Activated CD4-positive, alpha-beta T cell treated with anti-CD3 and anti-CD28 coated beads, Interleukin-2, amount 50 U/mL, for 48 hours (primary cell): ENCODE data around the gene RNF4.
"Not testable (repeated sequence)": the region's sequence is repeated elsewhere in the genome, so short reads cannot be mapped to it uniquely, and the experiment has no call there.

Source experiments
- DNase-seq, 2 experiments: peaks; one replicate each; pipeline ENCODE4 v3.0.0-alpha.2; 2020

The RNF4 gene

DNA sequence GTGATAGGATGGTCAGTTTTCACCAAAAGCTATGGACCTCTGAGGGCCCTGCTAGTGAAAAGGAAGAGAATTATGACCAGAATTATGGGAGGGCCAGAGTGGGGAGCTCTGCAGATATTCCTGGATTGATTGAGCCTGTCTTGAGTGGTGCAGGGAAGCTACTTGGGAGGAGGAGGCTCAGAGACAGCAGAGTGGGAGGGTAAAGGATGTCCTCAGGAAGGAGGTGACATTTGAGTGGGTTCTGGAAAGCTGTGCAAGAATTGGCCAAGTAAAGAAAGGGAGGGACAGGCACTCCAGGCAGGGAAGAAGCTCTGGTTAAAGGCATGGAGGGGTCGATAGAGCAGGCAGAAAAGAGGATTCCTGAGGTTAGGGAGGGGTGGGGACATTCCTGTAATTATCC is 24.1 kb downstream of the RNF4 start:
- no peak for DNase-seq

GRCh38 chr4:2494992-2495391 is 26.1 kb downstream of the RNF4 start:
- no peak for DNase-seq

DNA sequence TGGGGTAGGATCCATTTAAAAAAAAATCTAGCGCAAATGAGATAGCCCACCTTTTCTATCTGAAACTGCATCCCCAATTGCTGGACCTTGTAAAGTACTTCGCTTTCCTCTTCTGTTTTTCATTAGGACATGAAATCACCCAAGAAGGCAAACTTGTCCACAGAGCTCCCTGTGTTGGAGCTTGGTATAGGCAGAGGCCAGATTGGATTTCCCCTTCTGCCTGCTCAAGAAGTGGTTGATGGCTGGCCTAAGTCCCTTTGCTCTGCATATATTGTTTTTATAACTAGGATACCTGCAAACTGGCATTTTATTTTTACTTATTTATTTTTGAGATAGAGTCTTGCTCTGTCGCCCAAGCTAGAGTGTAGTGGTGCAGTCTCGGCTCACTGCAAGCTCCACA is 28.4 kb downstream of the RNF4 start:
- no peak for DNase-seq

DNA sequence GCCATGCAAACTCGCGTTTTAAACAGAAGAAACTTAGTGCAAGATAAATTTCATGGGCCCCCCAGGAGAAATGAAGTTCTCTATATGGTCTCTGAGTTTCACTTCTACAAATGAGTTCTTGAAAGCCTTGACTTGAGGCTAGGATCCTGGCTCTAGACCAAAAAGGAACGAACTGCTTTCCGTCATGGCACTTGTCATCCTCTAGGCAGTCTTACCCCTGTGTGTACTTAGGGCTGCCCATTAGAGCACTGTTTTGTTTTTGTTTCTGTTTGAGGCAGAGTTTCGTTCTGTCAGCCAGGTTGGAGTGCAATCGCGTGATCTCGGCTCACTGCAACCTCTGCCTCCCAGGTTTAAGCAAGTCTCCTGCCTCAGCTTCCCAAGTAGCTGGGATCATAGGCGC is 29.0 kb downstream of the RNF4 start:
- no peak for DNase-seq

- no peak for DNase-seq
These were observed 31.6 kb downstream of the RNF4 start for GRCh38 chr4:2500547-2500946.

GRCh38 chr4:2501034-2501594 is 32.2 kb downstream of the RNF4 start:
- DNase-seq: no peak

GRCh38 chr4:2503809-2504208 is 34.9 kb downstream of the RNF4 start:
- no peak for DNase-seq

- no peak for DNase-seq
These were observed 38.4 kb downstream of the RNF4 start for GRCh38 chr4:2507259-2507658.

GRCh38 chr4:2507855-2508254 is 38.9 kb downstream of the RNF4 start:
- DNase-seq: no peak

DNA sequence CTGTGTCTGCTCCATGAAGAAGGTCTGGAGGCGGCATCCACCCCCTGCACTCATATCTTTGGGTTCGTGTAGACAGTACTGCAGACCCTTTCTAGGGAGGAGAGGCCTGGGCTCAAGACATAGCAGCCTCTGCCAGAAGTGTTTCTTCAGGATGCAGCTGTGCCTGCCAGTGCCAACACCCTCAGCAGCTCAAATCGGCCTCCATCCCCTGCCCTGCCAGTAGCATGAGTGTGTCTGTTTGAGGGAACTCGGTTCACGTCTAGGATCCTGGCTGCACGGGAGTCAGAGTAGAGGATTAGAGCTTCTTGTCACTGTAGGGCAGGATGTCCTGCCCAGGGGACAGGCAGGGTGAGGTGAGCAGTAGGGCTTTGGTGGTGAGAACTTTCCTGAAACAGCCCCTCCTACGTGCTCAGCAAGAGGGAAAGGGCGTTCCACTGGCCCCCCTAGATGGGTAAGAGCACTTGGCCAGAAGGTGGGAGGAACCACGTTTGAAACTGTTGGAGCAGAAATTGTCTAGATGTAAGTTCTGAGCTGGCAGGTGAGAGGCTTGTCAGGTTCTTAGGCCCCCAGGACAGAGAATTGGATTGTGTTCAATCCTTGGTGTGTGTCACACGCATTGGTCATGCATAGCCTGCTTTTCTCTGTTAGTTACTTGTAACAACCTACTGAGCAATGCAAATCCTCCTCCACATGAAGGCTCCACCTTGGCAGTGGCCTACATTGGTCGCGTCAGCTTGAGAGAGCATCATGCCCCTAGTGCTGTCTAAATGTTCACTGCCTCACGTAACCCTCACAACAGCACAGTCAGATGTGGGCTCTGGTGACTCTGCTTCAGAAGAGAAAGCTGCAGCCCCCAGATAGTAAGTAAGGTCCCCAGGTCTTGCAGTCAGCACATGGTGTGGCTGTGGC is 41.7 kb downstream of the RNF4 start:
- no peak for DNase-seq

GRCh38 chr4:2511645-2512131 is 42.8 kb downstream of the RNF4 start:
- DNase-seq: no peak

GRCh38 chr4:2512396-2513135 is 43.7 kb downstream of the RNF4 start:
- DNase-seq: no peak

GRCh38 chr4:2514193-2514592 is 45.3 kb downstream of the RNF4 start:
- not testable (repeated sequence) for DNase-seq

- DNase-seq: not testable (repeated sequence)
These were observed 46.0 kb downstream of the RNF4 start for GRCh38 chr4:2514944-2515343.

DNA sequence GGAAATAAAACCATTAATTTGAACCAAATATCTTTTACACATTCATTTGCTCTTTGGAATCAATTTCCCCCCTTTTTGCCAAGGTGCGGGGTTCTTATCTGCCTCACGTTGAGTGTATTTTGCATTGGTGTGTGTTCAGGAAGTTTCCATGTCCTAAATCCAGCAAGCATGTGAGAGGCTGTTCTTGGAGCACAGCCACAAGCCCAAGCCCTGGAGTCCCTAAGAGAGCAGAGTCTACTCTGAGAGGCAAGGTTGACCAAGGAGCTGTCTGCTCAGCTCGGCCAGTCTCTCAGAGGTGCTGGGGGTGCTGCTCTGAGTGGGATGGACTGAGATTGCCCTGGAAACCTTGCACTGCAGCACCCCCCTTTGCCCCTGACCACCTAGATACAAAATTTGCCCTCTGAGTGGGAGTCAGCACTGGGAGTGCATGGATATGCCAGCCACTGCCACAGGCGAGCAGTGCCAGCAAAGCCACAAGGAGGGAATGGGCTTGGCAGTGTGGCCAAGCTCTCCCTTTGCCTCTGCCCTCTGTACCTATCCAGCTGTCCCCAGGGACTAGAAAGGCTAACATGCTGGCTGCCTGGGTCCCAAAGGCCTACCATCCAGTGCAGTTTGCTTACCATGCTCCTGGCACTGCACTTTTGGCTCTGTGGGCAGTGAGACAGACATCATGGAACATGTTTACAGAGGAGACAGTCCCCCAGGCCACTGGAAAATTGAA is 47.1 kb downstream of the RNF4 start:
- DNase-seq: no peak

GRCh38 chr4:2516635-2517034 is 47.7 kb downstream of the RNF4 start:
- DNase-seq: no peak

GRCh38 chr4:2526559-2526958 is 57.7 kb downstream of the RNF4 start:
- no peak for DNase-seq

GRCh38 chr4:2534904-2535375 is 66.0 kb downstream of the RNF4 start:
- DNase-seq: no peak

- DNase-seq: peak; percentile 46 to 61
These were observed 66.7 kb downstream of the RNF4 start for GRCh38 chr4:2535376-2536192.

- DNase-seq: peak; percentile 98 to 99
These were observed 67.5 kb downstream of the RNF4 start, which contains the start of gene FAM193A for GRCh38 chr4:2536193-2537010. Gene FAM193A (plus strand): TSS chr4:2536647. CDS start chr4:2536916, 269 bp downstream.
